ENCODE results near the gene TECPR1. TPM values are rescaled to one million over a fixed set of nuclear protein-coding genes. Genes with fewer than 3 reads are reported as not detected.

The TECPR1 gene
- total RNA-seq, 1 donor from 2014 or later: 50.1 TPM

- no peak for ATAC-seq
- peaks cover 35% of the 10 kb centered on the region for H3K36me3 ChIP-seq
- H3K27ac ChIP-seq: no peak overlapping the region
- intact Hi-C loops (cut with DNase I): no loop called here
- peaks cover 8% of the 10 kb centered on the region for H3K4me1 ChIP-seq
- TF ChIP-seq CTCF (IDR thresholded peaks at IDR 0.05): no peak
- no peak for DNase-seq
- H3K27me3 ChIP-seq (ENCODE audit: low read depth): no peaks in the 10 kb centered on the region
- H3K4me3 ChIP-seq: no peak overlapping the region
- H3K9me3 ChIP-seq: no peaks in the 10 kb centered on the region
Measured at GRCh38 chr7:98257701-98258100, 5.7 kb upstream of the TECPR1 start.

- Histone ChIP-seq H3K9me3 (no peaks in the 10 kb centered on the region), H3K4me1 (peaks cover 13% of the 10 kb centered on the region), H3K4me3 (no peak overlapping the region), H3K36me3 (peaks cover 32% of the 10 kb centered on the region), H3K27ac (no peak overlapping the region), H3K27me3 (ENCODE audit: low read depth) (no peaks in the 10 kb centered on the region)
- TF ChIP-seq CTCF (IDR thresholded peaks at IDR 0.05): no peak
- intact Hi-C loops (cut with DNase I): no loop called here
- no peak for ATAC-seq
- DNase-seq: no peak
Measured at GRCh38 chr7:98256431-98256830, 4.4 kb upstream of the TECPR1 start.

GRCh38 chr7:98254951-98255610 is 3.0 kb upstream of the TECPR1 start:
- ATAC-seq: no peak
- DNase-seq: no peak
- H3K36me3 ChIP-seq: peaks cover 20% of the 10 kb centered on the region
- H3K27ac ChIP-seq: no peak overlapping the region
- no peak for TF ChIP-seq CTCF (IDR thresholded peaks at IDR 0.05)
- no peak overlapping the region for H3K4me3 ChIP-seq
- H3K27me3 ChIP-seq (ENCODE audit: low read depth): no peaks in the 10 kb centered on the region
- H3K9me3 ChIP-seq: no peaks in the 10 kb centered on the region
- intact Hi-C loops (cut with DNase I): no loop called here
- peaks cover 27% of the 10 kb centered on the region for H3K4me1 ChIP-seq

- intact Hi-C loops (cut with DNase I): no loop called here
Measured at GRCh38 chr7:98254516-98254915, 2.5 kb upstream of the TECPR1 start.

GRCh38 chr7:98252425-98253054 is 508 bp upstream of the TECPR1 start:
- ATAC-seq: peak in 1 of 2 donors; percentile 46
- peaks cover 52% of the 10 kb centered on the region for H3K4me1 ChIP-seq
- intact Hi-C loops (cut with DNase I): no loop called here

More at GRCh38 chr7:98254516-98254915, 2.5 kb upstream of the TECPR1 start:
- Histone ChIP-seq H3K36me3 (peaks cover 20% of the 10 kb centered on the region), H3K4me3 (no peak overlapping the region), H3K27me3 (ENCODE audit: low read depth) (no peaks in the 10 kb centered on the region), H3K9me3 (no peaks in the 10 kb centered on the region), H3K27ac (no peak overlapping the region), H3K4me1 (peaks cover 32% of the 10 kb centered on the region)
- TF ChIP-seq CTCF (IDR thresholded peaks at IDR 0.05): no peak
- ATAC-seq: no peak
- DNase-seq: no peak

More at GRCh38 chr7:98252425-98253054, 508 bp upstream of the TECPR1 start:
- H3K27ac ChIP-seq: peak overlapping the region; percentile 89
- no peaks in the 10 kb centered on the region for H3K9me3 ChIP-seq
- TF ChIP-seq CTCF (IDR thresholded peaks at IDR 0.05): no peak
- no peaks in the 10 kb centered on the region for H3K27me3 ChIP-seq (ENCODE audit: low read depth)
- peaks cover 13% of the 10 kb centered on the region for H3K36me3 ChIP-seq
- H3K4me3 ChIP-seq: peak overlapping the region; percentile 91
- DNase-seq: no peak
